H1 (cell line): ENCODE data around the gene SHROOM3. TPM values are rescaled to one million over a fixed set of nuclear protein-coding genes. Genes with fewer than 3 reads are reported as not detected.

Experiments used
- CTCF ChIA-PET: fragments of 300-600 bp; sonication (Branson Sonifier 250); formaldehyde crosslinking; loops from one replicate; lab custom pipeline; 2021; ENCODE audit not compliant: partially characterized antibody; lab: Charles Lee
- POLR2A ChIA-PET: fragments of 300-600 bp; sonication (Branson Sonifier 250); formaldehyde crosslinking; loops from one replicate; lab custom pipeline; 2021; ENCODE audit warnings: inconsistent platforms; ENCODE audit not compliant: partially characterized antibody; lab: Charles Lee
- DNase-seq, 2 experiments: peaks; one replicate each; pipeline versions ENCODE4 v3.0.0 to v3.0.0-alpha.2; 2010 to 2022; ENCODE audit warnings: low spot score in 2 of 2, low read depth in 1 of 2, mixed read lengths in 1 of 2
- FAIRE-seq: peaks from 2 replicates; lab custom pipeline; 2011; peaks lifted over from hg19 to GRCh38; lab: Jason Lieb, UNC
- H2AFZ ChIP-seq: 2 replicates; pipeline ENCODE4 v1.8.1; 2012; ENCODE audit warnings: low read length, inconsistent platforms
- H2AK5ac ChIP-seq: 2 replicates; pipeline ENCODE4 v1.6.1; 2013; ENCODE audit warnings: low read depth, low read length
- H2BK120ac ChIP-seq: replicated peaks from 2 replicates; pipeline ENCODE3; 2013; ENCODE audit warnings: low read depth, low read length, inconsistent platforms
- H2BK12ac ChIP-seq: 2 replicates; pipeline ENCODE4 v1.6.1; 2013; ENCODE audit warnings: low read depth, low read length
- H2BK15ac ChIP-seq: 2 replicates; pipeline ENCODE4 v1.6.1; 2013; ENCODE audit warnings: low read length
- H2BK20ac ChIP-seq: 2 replicates; pipeline ENCODE4 v1.6.1; 2013; ENCODE audit warnings: low read length
- H2BK5ac ChIP-seq: 2 replicates; pipeline ENCODE4 v1.6.1; 2013; ENCODE audit warnings: low read depth, low read length
- H3K14ac ChIP-seq: 2 replicates; pipeline ENCODE4 v1.6.1; 2013; ENCODE audit warnings: inconsistent platforms; ENCODE audit not compliant: insufficient read length
- H3K18ac ChIP-seq: 2 replicates; pipeline ENCODE4 v1.6.1; 2013; ENCODE audit warnings: low read length; ENCODE audit errors: extremely low read depth
- H3K23ac ChIP-seq: 2 replicates; pipeline ENCODE4 v1.6.1; 2013; ENCODE audit warnings: inconsistent platforms; ENCODE audit not compliant: insufficient read length
- H3K23me2 ChIP-seq: 2 replicates; pipeline ENCODE4 v1.6.1; 2013; ENCODE audit warnings: low read depth, low read length
- H3K27ac ChIP-seq: 2 replicates; pipeline ENCODE4 v1.6.1; 2011; ENCODE audit warnings: low read depth, low read length, inconsistent platforms
- H3K27me3 ChIP-seq, 4 experiments: replicated peaks in 1 of 4; 1 replicate in 1 of 4; 2 replicates in 3 of 4; pipeline versions ENCODE4 v1.6.1 to v1.8.1; 2011 to 2013; ENCODE audit warnings: low read length in 3 of 4, mild to moderate bottlenecking in 3 of 4, inconsistent platforms in 2 of 4, mixed read lengths in 2 of 4, moderate library complexity in 1 of 4; ENCODE audit not compliant: control insufficient read depth in 3 of 4, insufficient read depth in 3 of 4; ENCODE audit errors: extremely low read depth in 1 of 4
- H3K36me3 ChIP-seq, 4 experiments: 2 replicates each; pipeline versions ENCODE4 v1.6.1 to v1.8.1; 2011 to 2013; ENCODE audit warnings: mild to moderate bottlenecking in 4 of 4, low read length in 3 of 4, moderate library complexity in 2 of 4, control low read depth in 1 of 4, inconsistent platforms in 1 of 4; ENCODE audit not compliant: insufficient read depth in 4 of 4, control insufficient read depth in 2 of 4
- H3K4ac ChIP-seq: replicated peaks from 2 replicates; pipeline ENCODE3; 2013; ENCODE audit warnings: low read length, low read depth, mixed read lengths, inconsistent platforms; ENCODE audit not compliant: insufficient read length
- H3K4me1 ChIP-seq, 4 experiments: replicated peaks in 1 of 4; 1 replicate in 1 of 4; 2 replicates in 3 of 4; pipeline versions ENCODE4 v1.6.1 to v1.8.1; 2011 to 2013; ENCODE audit warnings: low read length in 3 of 4, inconsistent platforms in 2 of 4, mixed read lengths in 1 of 4; ENCODE audit not compliant: insufficient read depth in 4 of 4, control insufficient read depth in 3 of 4
- H3K4me2 ChIP-seq, 2 experiments: 2 replicates each; pipeline versions ENCODE4 v1.6.1 to v1.8.1; 2011 to 2013; ENCODE audit warnings: low read depth in 2 of 2, low read length in 2 of 2, control low read depth in 1 of 2, inconsistent platforms in 1 of 2, mild to moderate bottlenecking in 1 of 2; ENCODE audit not compliant: insufficient read depth in 1 of 2
- H3K4me3 ChIP-seq, 4 experiments: fragments of 200-600, 300-600 bp in 1 of 4; sonication (generic), shearing (Covaris generic), sonication (Bioruptor Twin) in 1 of 4; 2 replicates each; pipeline versions ENCODE4 v1.5.1 to v1.8.1; 2011 to 2016; ENCODE audit warnings: low read length in 4 of 4, low read depth in 3 of 4, control low read depth in 2 of 4, inconsistent platforms in 2 of 4, mild to moderate bottlenecking in 2 of 4, mixed read lengths in 1 of 4, moderate library complexity in 1 of 4; ENCODE audit not compliant: insufficient read depth in 2 of 4; ENCODE audit errors: extremely low read depth in 1 of 4
- H3K56ac ChIP-seq: replicated peaks from 2 replicates; pipeline ENCODE3; 2013; ENCODE audit warnings: low read depth, mild to moderate bottlenecking, mixed read lengths, low read length, inconsistent platforms; ENCODE audit not compliant: insufficient read length
- H3K79me1 ChIP-seq: 2 replicates; pipeline ENCODE4 v1.6.1; 2013; ENCODE audit warnings: low read depth, low read length, control low read depth
- H3K79me2 ChIP-seq, 2 experiments: 2 replicates each; pipeline versions ENCODE4 v1.6.1 to v1.8.1; 2012 to 2013; ENCODE audit warnings: low read length in 2 of 2, mild to moderate bottlenecking in 2 of 2, inconsistent platforms in 1 of 2; ENCODE audit not compliant: insufficient read depth in 2 of 2, control insufficient read depth in 1 of 2
- H3K9ac ChIP-seq, 4 experiments: replicated peaks in 1 of 4; 1 replicate in 1 of 4; 2 replicates in 3 of 4; pipeline versions ENCODE4 v1.6.1 to v1.8.1; 2011 to 2013; ENCODE audit warnings: low read depth in 3 of 4, low read length in 3 of 4, control low read depth in 2 of 4, mild to moderate bottlenecking in 2 of 4, moderate library complexity in 2 of 4, inconsistent platforms in 1 of 4; ENCODE audit errors: extremely low read depth in 1 of 4
- H3K9me3 ChIP-seq, 2 experiments: 2 replicates each; pipeline versions ENCODE4 v1.6.1 to v1.8.1; 2012 to 2013; ENCODE audit warnings: mild to moderate bottlenecking in 2 of 2, moderate library complexity in 2 of 2, control low read depth in 1 of 2, inconsistent platforms in 1 of 2, low read depth in 1 of 2, low read length in 1 of 2, mixed read lengths in 1 of 2; ENCODE audit not compliant: insufficient read depth in 2 of 2
- H4K20me1 ChIP-seq, 2 experiments: replicated peaks in 1 of 2; 2 replicates each; pipeline versions ENCODE3 to v1.8.1; 2011 to 2013; ENCODE audit warnings: inconsistent platforms in 2 of 2, low read length in 2 of 2, mild to moderate bottlenecking in 1 of 2; ENCODE audit not compliant: insufficient read depth in 2 of 2, control insufficient read depth in 1 of 2
- H4K5ac ChIP-seq: 2 replicates; pipeline ENCODE4 v1.6.1; 2013; ENCODE audit warnings: low read length, low read depth, mixed read lengths, inconsistent platforms; ENCODE audit not compliant: insufficient read length
- H4K8ac ChIP-seq: 2 replicates; pipeline ENCODE4 v1.8.0; 2013; ENCODE audit warnings: mild to moderate bottlenecking, moderate library complexity, low read length, inconsistent platforms; ENCODE audit not compliant: insufficient read depth; ENCODE audit errors: extremely low read depth
- H4K91ac ChIP-seq: replicated peaks from 2 replicates; pipeline ENCODE3; 2013; ENCODE audit warnings: low read length, mixed read lengths, inconsistent platforms; ENCODE audit not compliant: insufficient read length
- CBX5 ChIP-seq: fragments of 300-800, 300-1000 bp; sonication (generic); IDR thresholded peaks from 2 replicates; pipeline ENCODE4 v1.7.1; 2016; ENCODE audit warnings: antibody characterized with exemption, low read length, low read depth
- CREB1 ChIP-seq: IDR thresholded peaks from 2 replicates; pipeline ENCODE4 v1.6.1; 2012; ENCODE audit warnings: inconsistent platforms
- CTBP2 ChIP-seq: IDR thresholded peaks from 2 replicates; pipeline ENCODE4 v1.7.0; 2011; ENCODE audit warnings: borderline replicate concordance, mild to moderate bottlenecking, moderate library complexity, mixed read lengths, low read length; ENCODE audit not compliant: insufficient read depth, insufficient read length
- EGR1 ChIP-seq: IDR thresholded peaks from 2 replicates; pipeline ENCODE4 v1.6.1; 2011; ENCODE audit warnings: low read depth, low read length, borderline replicate concordance
- GTF2F1 ChIP-seq: IDR thresholded peaks from 2 replicates; pipeline ENCODE4 v1.6.1; 2012; ENCODE audit warnings: low read depth, low read length, improper control_type of control experiment, borderline replicate concordance
- NRF1 ChIP-seq: IDR thresholded peaks from 2 replicates; pipeline ENCODE4 v1.6.1; 2011; ENCODE audit warnings: mild to moderate bottlenecking, low read depth, low read length, improper control_type of control experiment
- RXRA ChIP-seq: IDR thresholded peaks from 2 replicates; pipeline ENCODE4 v1.6.1; 2011; ENCODE audit warnings: low read depth, mild to moderate bottlenecking, low read length, moderate library complexity; ENCODE audit not compliant: insufficient read depth
- SAP30 ChIP-seq: fragments of 300-600 bp; sonication (generic); IDR thresholded peaks from 2 replicates; pipeline ENCODE4 v1.7.1; 2012; ENCODE audit warnings: low read length, moderate library complexity, mild to moderate bottlenecking, inconsistent platforms; ENCODE audit not compliant: insufficient read depth, insufficient replicate concordance
- SIN3A ChIP-seq, 2 experiments: IDR thresholded peaks in 1 of 2; conservative IDR thresholded peaks in 1 of 2; 2 replicates each; pipeline ENCODE4 v1.6.1; 2011 to 2012; ENCODE audit warnings: low read length in 2 of 2, improper control_type of control experiment in 1 of 2, low read depth in 1 of 2, mild to moderate bottlenecking in 1 of 2
- SP4 ChIP-seq: IDR thresholded peaks from 2 replicates; pipeline ENCODE4 v1.6.1; 2012; ENCODE audit warnings: low read length, inconsistent platforms
- TBP ChIP-seq: IDR thresholded peaks from 2 replicates; pipeline ENCODE4 v1.6.1; 2011; ENCODE audit warnings: low read depth, low read length, improper control_type of control experiment
- WGBS, 2 experiments: shearing (Covaris generic) in 1 of 2; methylation state at CpG; one replicate each; pipeline versions ENCODE4 v1.1.6 to v1.1.7; 2013 to 2015; ENCODE audit warnings: low lambda C conversion rate in 2 of 2, mixed read lengths in 2 of 2, inconsistent platforms in 1 of 2, low coverage in 1 of 2, missing lambda C conversion rate in 1 of 2; ENCODE audit not compliant: insufficient replicate concordance in 2 of 2, insufficient coverage in 1 of 2, insufficient read length in 1 of 2; ENCODE audit errors: extremely low coverage in 1 of 2, missing lambda C conversion rate in 1 of 2; 5-methylcytosine and 5-hydroxymethylcytosine counted together
- polyA plus RNA-seq, 7 experiments: library from polyadenylated mRNA; depleted of rRNA in 3 of 7; stranded (reverse) in 5 of 7; unstranded in 2 of 7; fragments of >200 nt in 5 of 7; fragments of 200-250 nt in 2 of 7; gene quantifications; 1 replicate in 5 of 7; 2 replicates in 1 of 7; 4 replicates in 1 of 7; pipeline versions ENCODE4 v1.2.1 to v1.2.3, GENCODE V29; 2011 to 2013; ENCODE audit warnings: missing spikeins in 2 of 7, mixed read lengths in 2 of 7
- total RNA-seq: library from RNA; stranded (reverse); fragmentation: NEBNext Ultra II Directional; extraction: Animal tissue kit (Norgen Biotek cat#: 25700); gene quantifications from 2 replicates; pipeline ENCODE4 v1.2.1, GENCODE V29; 2021
- TF ChIP-seq, protein P1 (sequence below): IDR thresholded peaks from 2 replicates; pipeline ENCODE4 v1.6.1; 2012; ENCODE audit warnings: inconsistent platforms

SHROOM3 gene
- total and polyA plus RNA-seq, 2 of the 8 experiments (the other 6 are each of a cell fraction or from before 2014, with no cell fraction given): 15.8 to 34.0 TPM

DNA sequence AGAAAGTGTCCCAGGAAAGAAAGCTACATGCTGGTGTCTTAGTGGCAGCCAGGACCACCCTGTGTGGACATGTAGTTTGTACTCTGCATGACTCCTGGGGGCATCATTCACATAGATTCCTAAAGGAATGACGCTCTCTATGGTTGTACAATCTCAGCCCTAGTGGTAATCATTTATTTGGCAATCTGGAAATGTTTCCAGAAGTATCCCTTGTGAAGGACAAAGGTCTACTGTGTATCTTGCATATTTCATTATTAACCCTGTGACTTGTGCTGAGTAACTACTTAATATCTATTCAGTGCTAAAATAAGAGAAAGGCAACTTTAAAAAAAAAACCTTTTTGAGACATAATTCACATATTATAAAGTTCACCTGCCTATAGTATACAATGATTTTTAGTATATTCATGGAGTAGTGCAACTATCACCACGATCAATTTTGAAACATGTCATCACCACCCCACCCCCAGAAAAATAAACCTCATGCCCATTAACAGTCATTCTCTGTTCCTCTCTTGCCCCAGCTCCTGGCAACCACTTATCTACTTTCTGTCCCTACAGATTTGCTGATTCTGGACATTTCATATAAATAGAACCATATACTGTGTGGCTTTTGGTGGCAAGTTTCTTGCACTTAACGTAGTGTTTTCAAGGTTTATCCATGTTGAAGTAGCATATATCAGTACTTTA lies 51.7 kb downstream of the SHROOM3 start:
- POLR2A ChIA-PET: interaction anchor here (0.8 kb wide), 2 partner anchors 27 to 51 kb away, joined by 3 to 4 read pairs; no protein-coding TSS in a partner anchor
- Histone ChIP-seq H3K79me1 (no peaks in the 10 kb centered on the region), H4K91ac (no peak overlapping the region), H2AFZ (no peak overlapping the region), H2BK12ac (no peak overlapping the region), H3K79me2 (no peaks in the 10 kb centered on the region), H3K4me3 (no peak overlapping the region), H3K36me3 (no peaks in the 10 kb centered on the region), H3K4me2 (no peak overlapping the region), H4K8ac (no peak overlapping the region), H4K5ac (no peak overlapping the region), H3K18ac (no peak overlapping the region), H3K23ac (no peak overlapping the region), H3K14ac (no peak overlapping the region), H2BK20ac (no peak overlapping the region), H2BK120ac (peak overlapping the region; percentile 85), H3K23me2 (no peaks in the 10 kb centered on the region; the same call in 1 of the 2 replicates), H3K4ac (no peak overlapping the region), H3K56ac (no peak overlapping the region), H3K27ac (no peak overlapping the region), H3K9me3 (no peaks in the 10 kb centered on the region), H3K9ac (no peak overlapping the region), H3K27me3 (no peaks in the 10 kb centered on the region), H3K4me1 (peaks cover 3 to 15% (median 11%) of the 10 kb centered on the region in 4 experiments; a peak in 5 of 7 replicates), H2BK5ac (no peak overlapping the region), H2AK5ac (no peak overlapping the region), H4K20me1 (no peaks in the 10 kb centered on the region), H2BK15ac (no peak overlapping the region)
- 83% methylated on average over 3 of the region's 3 CpGs; no CpG with 5 or more reads in 1 of the 2 experiments for WGBS, 2 experiments
- DNase-seq (no peak), FAIRE-seq (no peak)
- CTCF ChIA-PET: interaction anchor here (1.1 to 1.2 kb wide), 3 partner anchors 13 to 210 kb away, joined by 3 to 5 read pairs (median 5); no protein-coding TSS in a partner anchor
- TF ChIP-seq RXRA (no peak), SP4 (no peak), SAP30 (no peak), EGR1 (no peak), GTF2F1 (no peak), CREB1 (no peak), NRF1 (no peak), SIN3A (conservative IDR thresholded peaks at IDR 0.05 in 1 of 2, IDR thresholded peaks at IDR 0.05 in 1 of 2; ENCODE audit: low read depth in 1 of 2, low read length in 2 of 2) (no peak), CBX5 (no peak), CTBP2 (no peak), TBP (no peak)
- TF ChIP-seq, protein P1, sequence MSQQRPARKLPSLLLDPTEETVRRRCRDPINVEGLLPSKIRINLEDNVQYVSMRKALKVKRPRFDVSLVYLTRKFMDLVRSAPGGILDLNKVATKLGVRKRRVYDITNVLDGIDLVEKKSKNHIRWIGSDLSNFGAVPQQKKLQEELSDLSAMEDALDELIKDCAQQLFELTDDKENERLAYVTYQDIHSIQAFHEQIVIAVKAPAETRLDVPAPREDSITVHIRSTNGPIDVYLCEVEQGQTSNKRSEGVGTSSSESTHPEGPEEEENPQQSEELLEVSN: no peak
